Skeletal muscle cell (primary cell): ENCODE data around the gene RNF40.

ENCODE experiments used
- DNase-seq: peaks from one replicate; pipeline ENCODE4 v3.0.0-alpha.2; 2010; ENCODE audit warnings: low read depth
- H3K4me3 ChIP-seq: 2 replicates; pipeline ENCODE4 v1.5.1; 2011; ENCODE audit warnings: low read depth, mild to moderate bottlenecking, control low read depth, low read length, moderate library complexity

RNF40 gene

DNA sequence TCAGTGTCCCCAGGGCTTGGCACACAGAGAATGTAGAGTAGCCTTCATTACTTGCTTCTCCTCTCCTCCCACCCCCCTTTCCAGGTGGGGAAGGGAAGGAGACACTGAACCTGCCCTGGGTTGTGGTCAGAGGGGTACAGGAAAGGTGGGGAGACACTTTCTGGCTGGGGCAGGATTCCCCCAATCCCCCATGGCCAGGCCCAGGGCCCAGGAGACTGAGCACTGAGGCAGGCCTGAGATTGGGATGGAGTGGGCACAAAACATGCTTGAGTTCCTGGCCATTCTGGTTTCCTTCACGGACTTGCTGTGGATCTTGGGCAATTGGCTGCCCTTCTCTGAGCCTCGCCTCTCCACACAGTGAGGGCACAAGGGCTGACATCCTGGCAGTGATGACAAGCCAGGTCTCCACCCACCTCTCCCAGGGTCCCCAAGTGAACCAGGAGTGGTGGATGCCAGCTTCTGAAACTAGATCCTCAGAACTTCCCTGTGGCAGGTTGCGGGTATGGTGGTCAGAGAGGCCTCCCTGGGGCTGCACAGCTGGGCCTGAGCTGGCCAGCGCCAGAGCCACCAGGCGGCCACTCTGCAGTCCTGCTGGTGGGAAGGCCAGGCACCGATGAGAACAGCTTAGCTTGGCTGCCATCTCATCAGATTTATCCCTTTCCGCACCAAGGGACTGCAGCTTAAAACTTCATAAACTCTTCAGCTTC, 15.6 kb downstream of the RNF40 start:
- H3K4me3 ChIP-seq = no peak overlapping the region
- DNase-seq = no peak

DNA sequence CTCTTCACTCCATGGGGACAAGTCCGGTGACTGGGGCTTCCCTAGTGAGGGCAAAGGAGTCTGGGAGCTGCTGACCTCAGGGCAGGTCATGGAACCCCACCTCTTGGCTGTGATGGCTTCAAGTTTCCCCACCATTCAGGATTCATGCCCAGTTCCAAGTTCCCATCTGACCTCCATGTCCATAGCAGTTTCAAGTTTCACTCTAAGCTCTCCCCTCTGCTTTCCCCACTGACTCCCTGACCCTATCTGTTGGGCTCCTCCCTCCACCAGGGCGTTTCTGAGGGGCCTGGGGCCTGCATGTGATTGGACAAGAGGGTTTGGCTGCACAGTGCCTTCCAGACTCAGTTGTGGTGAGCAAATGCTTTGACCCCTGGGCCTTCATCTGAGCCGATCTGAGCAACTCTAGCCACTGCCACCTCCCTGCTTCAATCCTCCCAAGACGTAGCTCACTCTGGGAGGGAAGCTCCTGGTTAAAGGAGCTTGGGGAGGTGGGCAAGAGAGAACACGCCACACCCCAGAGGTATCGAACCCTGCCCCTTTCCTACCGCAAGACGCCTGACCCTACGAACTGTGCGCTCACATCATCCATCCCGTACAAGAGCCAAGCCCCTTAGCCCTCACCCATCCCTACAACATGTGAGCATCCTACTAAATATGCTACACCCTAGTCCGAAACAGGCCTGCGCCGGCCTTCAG, 16.6 kb downstream of the RNF40 start:
- no peak for DNase-seq
- no peak overlapping the region for H3K4me3 ChIP-seq

GRCh38 chr16:30779596-30779995, 17.5 kb downstream of the RNF40 start:
- no peak overlapping the region for H3K4me3 ChIP-seq
- DNase-seq = no peak

- H3K4me3 ChIP-seq = no peak overlapping the region
- no peak for DNase-seq
Measured at GRCh38 chr16:30780021-30780420, 17.9 kb downstream of the RNF40 start.

DNA sequence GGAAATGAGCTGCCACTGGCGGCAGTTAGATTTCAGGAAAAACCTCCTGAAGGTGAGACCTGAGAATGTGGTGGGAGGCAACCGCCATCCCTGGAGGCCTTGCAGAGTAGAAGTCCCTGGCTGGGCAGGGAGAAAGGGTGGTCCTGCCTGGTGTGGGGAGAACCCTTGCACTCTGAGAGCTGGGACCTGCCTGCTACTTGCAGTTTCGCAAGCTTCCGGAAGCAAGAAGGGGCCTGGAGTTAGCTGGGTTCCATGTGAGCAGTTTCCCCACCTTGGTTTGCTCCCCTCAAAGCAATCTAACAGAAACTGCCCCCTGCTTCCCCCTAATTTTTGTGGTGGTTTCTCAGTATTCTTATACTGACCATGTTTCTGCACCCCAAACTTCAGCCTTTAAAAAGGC, 18.4 kb downstream of the RNF40 start:
- no peak for DNase-seq

GRCh38 chr16:30782486-30783279, 20.6 kb downstream of the RNF40 start:
- DNase-seq = no peak
- H3K4me3 ChIP-seq = no peak overlapping the region

More for the DNA sequence above, 18.4 kb downstream of the RNF40 start:
- H3K4me3 ChIP-seq = no peak overlapping the region

- no peak overlapping the region for H3K4me3 ChIP-seq
Measured at GRCh38 chr16:30783280-30784109, 21.4 kb downstream of the RNF40 start.

GRCh38 chr16:30784215-30784614, 22.1 kb downstream of the RNF40 start:
- DNase-seq = no peak
- H3K4me3 ChIP-seq = no peak overlapping the region

More at GRCh38 chr16:30783280-30784109, 21.4 kb downstream of the RNF40 start:
- no peak for DNase-seq

DNA sequence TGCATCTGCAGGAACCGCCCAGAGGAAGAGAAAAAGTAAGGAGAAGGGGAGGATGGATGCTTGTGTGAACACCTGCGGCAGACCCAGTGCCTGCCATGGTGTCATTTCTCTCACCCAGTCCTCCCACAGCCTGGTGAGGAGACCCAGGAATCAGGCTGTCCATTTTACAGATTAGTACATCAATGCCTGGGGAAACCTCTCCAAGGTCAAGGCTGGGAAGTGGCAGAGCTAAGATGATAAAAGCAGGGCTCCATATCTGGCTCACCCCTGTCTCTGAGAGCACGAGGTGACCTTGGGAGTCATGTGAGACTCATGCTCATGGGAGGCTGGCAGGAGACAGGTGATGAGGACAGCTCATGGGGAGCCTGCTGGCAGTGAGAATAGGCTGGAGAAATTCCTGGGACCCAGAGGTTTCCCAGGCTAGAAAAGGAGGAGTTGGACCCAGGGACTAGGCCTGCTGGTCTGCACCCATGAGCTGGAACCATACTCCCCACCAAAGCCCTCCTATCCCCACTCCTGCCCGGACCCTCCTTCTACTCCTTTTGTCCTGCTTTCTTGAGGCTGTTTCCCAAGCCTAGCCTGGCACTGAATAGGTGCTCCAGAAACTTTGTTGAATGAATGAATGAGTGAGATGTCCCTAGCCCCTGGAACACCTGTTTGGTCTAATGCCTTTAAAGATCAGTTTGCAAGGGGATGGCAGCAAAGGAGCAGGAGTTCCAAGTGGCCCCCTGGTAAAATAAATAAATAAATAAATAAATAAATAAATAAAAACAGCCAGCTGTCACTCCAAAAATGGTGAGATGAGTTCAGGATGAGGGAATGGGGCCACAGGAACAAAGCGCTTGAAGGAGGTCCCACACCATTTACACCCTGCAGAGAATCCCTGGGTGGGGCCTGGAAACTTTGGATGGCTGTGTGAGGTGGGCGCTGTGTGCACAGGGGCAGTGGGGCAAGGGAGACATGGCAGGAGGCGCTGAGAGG, 23.3 kb downstream of the RNF40 start:
- DNase-seq = no peak
- peak overlapping the region; percentile 94 for H3K4me3 ChIP-seq

DNA sequence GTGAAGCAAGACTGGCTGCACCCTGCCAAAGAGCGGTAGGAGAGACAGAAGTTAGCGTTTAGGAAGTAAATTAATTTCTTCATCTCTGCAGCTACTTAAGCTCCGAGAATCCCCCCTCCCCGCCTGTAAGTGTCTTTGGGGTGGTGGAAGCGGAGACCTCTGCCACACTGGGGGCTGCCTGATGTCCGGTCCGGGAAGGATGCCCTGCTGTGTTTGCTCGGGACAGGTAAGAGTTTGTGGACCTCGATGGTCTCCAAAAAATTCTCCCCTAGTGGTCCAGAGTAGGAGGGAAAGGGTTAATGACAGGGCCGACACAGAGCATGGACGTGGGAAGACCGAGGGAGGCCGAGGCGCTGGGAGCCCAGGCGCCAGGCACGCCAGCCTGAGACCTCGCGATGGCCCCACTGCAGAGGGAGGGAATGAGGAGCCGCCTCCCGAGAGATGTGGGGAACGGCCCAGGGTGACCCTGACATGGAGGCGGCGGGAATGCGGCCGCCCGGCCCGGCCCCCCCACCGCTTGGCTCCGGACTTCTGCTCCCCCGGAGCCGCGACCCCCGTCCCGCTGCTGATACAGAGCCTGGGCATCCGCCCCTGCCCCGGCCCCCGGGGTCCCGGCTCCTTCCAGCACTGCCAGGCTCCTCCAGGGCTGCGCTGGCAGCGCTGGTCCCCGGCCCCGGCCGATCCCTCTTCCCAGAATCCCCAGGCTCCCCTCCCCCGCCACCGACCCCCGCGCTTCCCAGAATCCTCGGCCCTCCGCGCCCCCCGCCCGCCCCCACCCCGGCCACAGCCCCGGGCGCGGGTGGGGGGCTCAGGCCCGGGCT, 24.2 kb downstream of the RNF40 start:
- peak overlapping the region; percentile 94 for H3K4me3 ChIP-seq
- DNase-seq = no peak

- DNase-seq = no peak
- H3K4me3 ChIP-seq = peak within 1 kb of the TSS; percentile 94
Measured at GRCh38 chr16:30786936-30787612, 25.0 kb downstream of the RNF40 start, which contains the start of gene ZNF629. Gene ZNF629, minus strand, starts transcription at chr16:30787205. Its CDS starts 2,723 bp downstream, at chr16:30784482.

DNA sequence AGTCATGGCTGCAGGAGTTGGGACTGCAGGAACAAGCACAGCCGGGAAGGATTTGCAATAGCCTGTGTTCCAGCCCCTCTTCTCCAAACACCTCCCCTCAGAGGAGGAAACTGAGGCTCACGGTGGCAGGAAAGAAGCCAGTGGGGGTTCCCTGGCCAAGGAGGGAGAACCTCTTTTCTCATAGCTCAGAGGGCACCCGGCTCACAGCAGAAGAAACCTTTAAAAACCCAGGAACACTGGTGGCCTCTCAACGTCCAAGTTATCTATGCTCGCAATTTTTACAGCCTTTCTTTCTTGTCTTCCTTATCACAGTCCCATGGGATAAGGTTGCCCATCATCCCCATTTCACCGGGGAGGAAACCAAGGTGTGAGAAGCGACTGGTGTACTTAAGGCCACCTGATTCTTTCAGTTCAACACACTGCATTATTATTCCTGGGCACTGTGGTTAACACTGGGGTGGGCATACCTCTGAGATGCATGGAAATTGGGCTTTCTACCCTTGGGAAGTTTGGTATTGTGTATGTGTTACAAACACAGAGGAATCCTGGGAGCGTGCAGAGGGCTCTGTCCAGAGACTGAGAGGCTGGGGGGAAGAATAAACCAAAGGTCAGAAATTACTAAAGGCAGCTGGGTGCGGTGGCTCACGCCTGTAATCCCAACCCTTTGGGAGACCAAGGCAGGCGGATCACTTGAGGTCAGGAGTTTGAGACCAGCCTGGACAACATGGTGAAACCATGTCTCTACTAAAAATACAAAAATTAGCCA, 25.7 kb downstream of the RNF40 start:
- peak overlapping the region; percentile 94 for H3K4me3 ChIP-seq
- no peak for DNase-seq

- DNase-seq = no peak
- no peak overlapping the region for H3K4me3 ChIP-seq
Measured at GRCh38 chr16:30793508-30794069, 31.5 kb downstream of the RNF40 start.

- no peak overlapping the region for H3K4me3 ChIP-seq
- no peak for DNase-seq
Measured at GRCh38 chr16:30794634-30795033, 32.5 kb downstream of the RNF40 start.

DNA sequence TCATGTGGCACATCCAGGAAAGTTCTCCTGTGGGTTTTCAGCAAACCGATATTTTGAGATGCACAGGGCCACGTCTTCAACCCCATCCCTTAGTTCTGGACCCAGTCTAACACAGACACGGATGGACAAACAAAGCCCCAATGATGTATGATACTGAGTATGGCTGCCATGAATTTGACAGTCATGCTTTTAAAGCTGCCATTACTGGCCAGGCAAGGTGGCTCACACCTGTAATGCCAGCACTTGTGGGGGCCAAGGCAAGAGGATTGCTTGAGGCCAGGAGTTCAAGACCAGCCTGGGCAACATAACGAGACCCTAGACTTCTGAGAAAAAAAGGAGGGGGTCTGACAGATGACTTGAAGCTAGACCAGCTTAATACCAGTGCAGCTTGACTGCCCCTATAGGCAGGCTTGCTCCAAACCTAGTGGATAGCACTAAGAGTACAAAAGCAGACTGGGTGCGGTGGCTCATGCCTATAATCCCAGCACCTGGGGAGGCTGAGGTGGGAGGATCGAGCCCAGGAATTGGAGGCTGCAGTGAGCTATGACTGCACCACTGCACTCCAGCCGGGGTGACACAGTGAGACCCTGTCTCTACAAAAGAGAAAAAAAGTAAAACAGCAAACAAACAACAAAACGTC, 35.7 kb downstream of the RNF40 start:
- DNase-seq = no peak
- H3K4me3 ChIP-seq = no peak overlapping the region
